Panc1 (cell line): ENCODE data around the gene NDUFAF5. TPM values are rescaled to one million over a fixed set of nuclear protein-coding genes. Genes with fewer than 3 reads are reported as not detected.

Experiments
- ATAC-seq: fragments of 200-7000 bp; cut with Tn5 transposase; 2 replicates; pipeline ENCODE4 v1.9.1; 2020; ENCODE audit warnings: mild to moderate bottlenecking, moderate library complexity
- BruUV-seq: library from RNA; stranded (reverse); fragments of 400-500 nt; replicated peaks from 2 replicates; lab custom pipeline; 2021; lab: Mats Ljungman, UMichigan
- CTCF ChIA-PET: fragments of 300-600 bp; sonication (Branson Sonifier 250); formaldehyde crosslinking; loops from one replicate; lab custom pipeline; 2022; ENCODE audit warnings: antibody characterized with exemption; lab: Charles Lee
- POLR2A ChIA-PET: fragments of 300-600 bp; sonication (Branson Sonifier 250); formaldehyde crosslinking; loops from one replicate; lab custom pipeline; 2022; ENCODE audit warnings: antibody characterized with exemption; lab: Charles Lee
- DNase-seq: peaks from one replicate; pipeline ENCODE4 v3.0.0-alpha.2; 2010; ENCODE audit warnings: low read depth, low spot score
- H3K27ac ChIP-seq: 2 replicates; pipeline ENCODE4 v1.5.1; 2011; ENCODE audit warnings: mild to moderate bottlenecking, low read length, inconsistent platforms
- H3K27me3 ChIP-seq: fragments of 200-500 bp; sonication (Bioruptor generic); 2 replicates; pipeline ENCODE4 v1.6.0; 2014; ENCODE audit warnings: low read length, inconsistent platforms; ENCODE audit not compliant: control insufficient read depth, insufficient read depth
- H3K36me3 ChIP-seq: fragments of 200-500 bp; sonication (Bioruptor generic); 2 replicates; pipeline ENCODE4 v1.5.1; 2014; ENCODE audit warnings: inconsistent platforms, mild to moderate bottlenecking, low read length, moderate library complexity; ENCODE audit not compliant: control insufficient read depth, insufficient read depth
- H3K4me1 ChIP-seq: 2 replicates; pipeline ENCODE4 v1.5.1; 2011; ENCODE audit warnings: inconsistent platforms, mild to moderate bottlenecking, low read length, moderate library complexity; ENCODE audit not compliant: control insufficient read depth, insufficient read depth
- H3K4me3 ChIP-seq, 2 experiments: 2 replicates each; pipeline ENCODE4 v1.5.1; 2011 to 2012; ENCODE audit warnings: low read depth in 2 of 2, low read length in 2 of 2, mild to moderate bottlenecking in 2 of 2, inconsistent platforms in 1 of 2, moderate library complexity in 1 of 2
- H3K9me3 ChIP-seq: fragments of 200-500 bp; sonication (Bioruptor generic); 2 replicates; pipeline ENCODE4 v1.5.1; 2014; ENCODE audit warnings: low read depth, mild to moderate bottlenecking, inconsistent platforms, low read length, moderate library complexity; ENCODE audit not compliant: control insufficient read depth, insufficient read depth
- CTCF ChIP-seq: fragments of 450-650 bp; IDR thresholded peaks from 2 replicates; pipeline ENCODE4 v1.5.1; 2017; ENCODE audit warnings: mild to moderate bottlenecking
- POLR2AphosphoS5 ChIP-seq: IDR thresholded peaks from 2 replicates; pipeline ENCODE4 v1.6.1; 2012; ENCODE audit warnings: mild to moderate bottlenecking, low read depth, low read length, moderate library complexity
- REST ChIP-seq, 2 experiments: IDR thresholded peaks; 2 replicates each; pipeline ENCODE4 v1.6.1; 2011 to 2012; ENCODE audit warnings: low read depth in 2 of 2, control low read depth in 1 of 2, low read length in 1 of 2, mild to moderate bottlenecking in 1 of 2, moderate library complexity in 1 of 2; ENCODE audit not compliant: insufficient read depth in 1 of 2
- SIN3A ChIP-seq: IDR thresholded peaks from 2 replicates; pipeline ENCODE4 v1.6.1; 2012; ENCODE audit warnings: low read depth, mild to moderate bottlenecking, low read length, moderate library complexity, borderline replicate concordance; ENCODE audit not compliant: insufficient read depth
- TCF7L2 ChIP-seq: IDR thresholded peaks from 2 replicates; pipeline ENCODE4 v1.6.1; 2011; ENCODE audit warnings: mild to moderate bottlenecking, low read depth, low read length, inconsistent platforms
- in situ Hi-C: cut with HindIII; loops from 2 replicates; pipeline ENCODE4 v1.10.0; 2016; ENCODE audit warnings: low sequenced_read_pairs, low pct_unique_long_range_greater_than_20kb
- intact Hi-C: fragments of 100-400 bp; cut with micrococcal nuclease; formaldehyde crosslinking; loops from one replicate; pipeline ENCODE4 v1.10.0; 2022; ENCODE audit not compliant: unreplicated experiment
- total RNA-seq: library from RNA; stranded (reverse); gene quantifications from one replicate; pipeline ENCODE4 v1.2.1, GENCODE V29; 2021; ENCODE audit not compliant: unreplicated experiment

Gene NDUFAF5
- total RNA-seq, 1 experiment from 2014 or later = 23.0 TPM

- Histone ChIP-seq H3K4me1 (no peaks in the 10 kb centered on the region), H3K9me3 (no peaks in the 10 kb centered on the region), H3K27me3 (0 out of 2 replicates have a peak, but pooled peaks cover 2% of the 10 kb centered on the region), H3K27ac (no peak overlapping the region), H3K4me3 (no peak overlapping the region), H3K36me3 (no peaks in the 10 kb centered on the region)
- DNase-seq = no peak
- TF ChIP-seq POLR2AphosphoS5 = no peak
- TF ChIP-seq SIN3A = no peak
- no peak for TF ChIP-seq REST (IDR thresholded peaks at IDR 0.05; ENCODE audit: insufficient read depth in 1 of 2, low read depth in 2 of 2, low read length in 1 of 2)
- no peak for TF ChIP-seq TCF7L2
- TF ChIP-seq CTCF = no peak
- intact Hi-C loops (no loop called here), in situ Hi-C loops (no loop called here)
- ATAC-seq = no peak
- CTCF ChIA-PET = no interaction called here
- POLR2A ChIA-PET = no interaction called here
- BruUV-seq = no TSS peak
Measured at GRCh38 chr20:13838664-13839063, 53.8 kb downstream of the NDUFAF5 start.

- POLR2A ChIA-PET = no interaction called here
- Histone ChIP-seq H3K27ac (no peak overlapping the region), H3K4me1 (no peaks in the 10 kb centered on the region), H3K4me3 (no peak overlapping the region), H3K27me3 (0 out of 2 replicates have a peak, but pooled peaks cover 2% of the 10 kb centered on the region), H3K9me3 (no peaks in the 10 kb centered on the region), H3K36me3 (no peaks in the 10 kb centered on the region)
- intact Hi-C loops = no loop called here
- BruUV-seq = no TSS peak
- in situ Hi-C loops = no loop called here
- ATAC-seq = no peak
- no peak for TF ChIP-seq SIN3A
- no peak for TF ChIP-seq POLR2AphosphoS5
- TF ChIP-seq REST (IDR thresholded peaks at IDR 0.05; ENCODE audit: insufficient read depth in 1 of 2, low read depth in 2 of 2, low read length in 1 of 2) = no peak
- TF ChIP-seq CTCF = no peak
- no peak for TF ChIP-seq TCF7L2
- CTCF ChIA-PET = no interaction called here
- DNase-seq = no peak
Measured at GRCh38 chr20:13839421-13840092, 54.7 kb downstream of the NDUFAF5 start.
